H1 (cell line): ENCODE measurements around the gene CHCHD6. TPM values are rescaled to one million over a fixed set of nuclear protein-coding genes. Genes with fewer than 3 reads are reported as not detected.

ENCODE experiments used
- CTCF ChIA-PET: fragments of 300-600 bp; sonication (Branson Sonifier 250); formaldehyde crosslinking; loops from one replicate; lab custom pipeline; 2021; ENCODE audit not compliant: partially characterized antibody; lab: Charles Lee
- POLR2A ChIA-PET: fragments of 300-600 bp; sonication (Branson Sonifier 250); formaldehyde crosslinking; loops from one replicate; lab custom pipeline; 2021; ENCODE audit warnings: inconsistent platforms; ENCODE audit not compliant: partially characterized antibody; lab: Charles Lee
- DNase-seq, 2 experiments: peaks; one replicate each; pipeline versions ENCODE4 v3.0.0 to v3.0.0-alpha.2; 2010 to 2022; ENCODE audit warnings: low spot score in 2 of 2, low read depth in 1 of 2, mixed read lengths in 1 of 2
- FAIRE-seq: peaks from 2 replicates; lab custom pipeline; 2011; peaks lifted over from hg19 to GRCh38; lab: Jason Lieb, UNC
- H2AFZ ChIP-seq: 2 replicates; pipeline ENCODE4 v1.8.1; 2012; ENCODE audit warnings: low read length, inconsistent platforms
- H2AK5ac ChIP-seq: 2 replicates; pipeline ENCODE4 v1.6.1; 2013; ENCODE audit warnings: low read depth, low read length
- H2BK120ac ChIP-seq: replicated peaks from 2 replicates; pipeline ENCODE3; 2013; ENCODE audit warnings: low read depth, low read length, inconsistent platforms
- H2BK12ac ChIP-seq: 2 replicates; pipeline ENCODE4 v1.6.1; 2013; ENCODE audit warnings: low read depth, low read length
- H2BK15ac ChIP-seq: 2 replicates; pipeline ENCODE4 v1.6.1; 2013; ENCODE audit warnings: low read length
- H2BK20ac ChIP-seq: 2 replicates; pipeline ENCODE4 v1.6.1; 2013; ENCODE audit warnings: low read length
- H2BK5ac ChIP-seq: 2 replicates; pipeline ENCODE4 v1.6.1; 2013; ENCODE audit warnings: low read depth, low read length
- H3K14ac ChIP-seq: 2 replicates; pipeline ENCODE4 v1.6.1; 2013; ENCODE audit warnings: inconsistent platforms; ENCODE audit not compliant: insufficient read length
- H3K18ac ChIP-seq: 2 replicates; pipeline ENCODE4 v1.6.1; 2013; ENCODE audit warnings: low read length; ENCODE audit errors: extremely low read depth
- H3K23ac ChIP-seq: 2 replicates; pipeline ENCODE4 v1.6.1; 2013; ENCODE audit warnings: inconsistent platforms; ENCODE audit not compliant: insufficient read length
- H3K23me2 ChIP-seq: 2 replicates; pipeline ENCODE4 v1.6.1; 2013; ENCODE audit warnings: low read depth, low read length
- H3K27ac ChIP-seq: 2 replicates; pipeline ENCODE4 v1.6.1; 2011; ENCODE audit warnings: low read depth, low read length, inconsistent platforms
- H3K27me3 ChIP-seq, 4 experiments: replicated peaks in 1 of 4; 1 replicate in 1 of 4; 2 replicates in 3 of 4; pipeline versions ENCODE4 v1.6.1 to v1.8.1; 2011 to 2013; ENCODE audit warnings: low read length in 3 of 4, mild to moderate bottlenecking in 3 of 4, inconsistent platforms in 2 of 4, mixed read lengths in 2 of 4, moderate library complexity in 1 of 4; ENCODE audit not compliant: control insufficient read depth in 3 of 4, insufficient read depth in 3 of 4; ENCODE audit errors: extremely low read depth in 1 of 4
- H3K36me3 ChIP-seq, 4 experiments: 2 replicates each; pipeline versions ENCODE4 v1.6.1 to v1.8.1; 2011 to 2013; ENCODE audit warnings: mild to moderate bottlenecking in 4 of 4, low read length in 3 of 4, moderate library complexity in 2 of 4, control low read depth in 1 of 4, inconsistent platforms in 1 of 4; ENCODE audit not compliant: insufficient read depth in 4 of 4, control insufficient read depth in 2 of 4
- H3K4ac ChIP-seq: replicated peaks from 2 replicates; pipeline ENCODE3; 2013; ENCODE audit warnings: low read length, low read depth, mixed read lengths, inconsistent platforms; ENCODE audit not compliant: insufficient read length
- H3K4me1 ChIP-seq, 4 experiments: replicated peaks in 1 of 4; 1 replicate in 1 of 4; 2 replicates in 3 of 4; pipeline versions ENCODE4 v1.6.1 to v1.8.1; 2011 to 2013; ENCODE audit warnings: low read length in 3 of 4, inconsistent platforms in 2 of 4, mixed read lengths in 1 of 4; ENCODE audit not compliant: insufficient read depth in 4 of 4, control insufficient read depth in 3 of 4
- H3K4me2 ChIP-seq, 2 experiments: 2 replicates each; pipeline versions ENCODE4 v1.6.1 to v1.8.1; 2011 to 2013; ENCODE audit warnings: low read depth in 2 of 2, low read length in 2 of 2, control low read depth in 1 of 2, inconsistent platforms in 1 of 2, mild to moderate bottlenecking in 1 of 2; ENCODE audit not compliant: insufficient read depth in 1 of 2
- H3K4me3 ChIP-seq, 4 experiments: fragments of 200-600, 300-600 bp in 1 of 4; sonication (generic), shearing (Covaris generic), sonication (Bioruptor Twin) in 1 of 4; 2 replicates each; pipeline versions ENCODE4 v1.5.1 to v1.8.1; 2011 to 2016; ENCODE audit warnings: low read length in 4 of 4, low read depth in 3 of 4, control low read depth in 2 of 4, inconsistent platforms in 2 of 4, mild to moderate bottlenecking in 2 of 4, mixed read lengths in 1 of 4, moderate library complexity in 1 of 4; ENCODE audit not compliant: insufficient read depth in 2 of 4; ENCODE audit errors: extremely low read depth in 1 of 4
- H3K56ac ChIP-seq: replicated peaks from 2 replicates; pipeline ENCODE3; 2013; ENCODE audit warnings: low read depth, mild to moderate bottlenecking, mixed read lengths, low read length, inconsistent platforms; ENCODE audit not compliant: insufficient read length
- H3K79me1 ChIP-seq: 2 replicates; pipeline ENCODE4 v1.6.1; 2013; ENCODE audit warnings: low read depth, low read length, control low read depth
- H3K79me2 ChIP-seq, 2 experiments: 2 replicates each; pipeline versions ENCODE4 v1.6.1 to v1.8.1; 2012 to 2013; ENCODE audit warnings: low read length in 2 of 2, mild to moderate bottlenecking in 2 of 2, inconsistent platforms in 1 of 2; ENCODE audit not compliant: insufficient read depth in 2 of 2, control insufficient read depth in 1 of 2
- H3K9ac ChIP-seq, 4 experiments: replicated peaks in 1 of 4; 1 replicate in 1 of 4; 2 replicates in 3 of 4; pipeline versions ENCODE4 v1.6.1 to v1.8.1; 2011 to 2013; ENCODE audit warnings: low read depth in 3 of 4, low read length in 3 of 4, control low read depth in 2 of 4, mild to moderate bottlenecking in 2 of 4, moderate library complexity in 2 of 4, inconsistent platforms in 1 of 4; ENCODE audit errors: extremely low read depth in 1 of 4
- H3K9me3 ChIP-seq, 2 experiments: 2 replicates each; pipeline versions ENCODE4 v1.6.1 to v1.8.1; 2012 to 2013; ENCODE audit warnings: mild to moderate bottlenecking in 2 of 2, moderate library complexity in 2 of 2, control low read depth in 1 of 2, inconsistent platforms in 1 of 2, low read depth in 1 of 2, low read length in 1 of 2, mixed read lengths in 1 of 2; ENCODE audit not compliant: insufficient read depth in 2 of 2
- H4K20me1 ChIP-seq, 2 experiments: replicated peaks in 1 of 2; 2 replicates each; pipeline versions ENCODE3 to v1.8.1; 2011 to 2013; ENCODE audit warnings: inconsistent platforms in 2 of 2, low read length in 2 of 2, mild to moderate bottlenecking in 1 of 2; ENCODE audit not compliant: insufficient read depth in 2 of 2, control insufficient read depth in 1 of 2
- H4K5ac ChIP-seq: 2 replicates; pipeline ENCODE4 v1.6.1; 2013; ENCODE audit warnings: low read length, low read depth, mixed read lengths, inconsistent platforms; ENCODE audit not compliant: insufficient read length
- H4K8ac ChIP-seq: 2 replicates; pipeline ENCODE4 v1.8.0; 2013; ENCODE audit warnings: mild to moderate bottlenecking, moderate library complexity, low read length, inconsistent platforms; ENCODE audit not compliant: insufficient read depth; ENCODE audit errors: extremely low read depth
- H4K91ac ChIP-seq: replicated peaks from 2 replicates; pipeline ENCODE3; 2013; ENCODE audit warnings: low read length, mixed read lengths, inconsistent platforms; ENCODE audit not compliant: insufficient read length
- ATF2 ChIP-seq: IDR thresholded peaks from 2 replicates; pipeline ENCODE4 v1.6.1; 2012; ENCODE audit warnings: low read length, inconsistent platforms
- BCL11A ChIP-seq, 2 experiments: IDR thresholded peaks; one replicate each; pipeline ENCODE4 v1.6.1; 2011; ENCODE audit warnings: low read depth in 2 of 2, low read length in 2 of 2, mild to moderate bottlenecking in 2 of 2
- HDAC6 ChIP-seq: IDR thresholded peaks from one replicate; pipeline ENCODE4 v1.7.1; 2012; ENCODE audit warnings: low read depth, mild to moderate bottlenecking, inconsistent platforms, low read length, moderate library complexity
- JUN ChIP-seq: IDR thresholded peaks from 2 replicates; pipeline ENCODE4 v1.6.1; 2011; ENCODE audit warnings: low read depth, mild to moderate bottlenecking, improper control_type of control experiment, low read length
- JUND ChIP-seq: IDR thresholded peaks from 2 replicates; pipeline ENCODE4 v1.6.1; 2011; ENCODE audit warnings: mild to moderate bottlenecking, improper control_type of control experiment, low read length
- SIN3A ChIP-seq, 2 experiments: IDR thresholded peaks in 1 of 2; conservative IDR thresholded peaks in 1 of 2; 2 replicates each; pipeline ENCODE4 v1.6.1; 2011 to 2012; ENCODE audit warnings: low read length in 2 of 2, improper control_type of control experiment in 1 of 2, low read depth in 1 of 2, mild to moderate bottlenecking in 1 of 2
- WGBS, 2 experiments: shearing (Covaris generic) in 1 of 2; methylation state at CpG; one replicate each; pipeline versions ENCODE4 v1.1.6 to v1.1.7; 2013 to 2015; ENCODE audit warnings: low lambda C conversion rate in 2 of 2, mixed read lengths in 2 of 2, inconsistent platforms in 1 of 2, low coverage in 1 of 2, missing lambda C conversion rate in 1 of 2; ENCODE audit not compliant: insufficient replicate concordance in 2 of 2, insufficient coverage in 1 of 2, insufficient read length in 1 of 2; ENCODE audit errors: extremely low coverage in 1 of 2, missing lambda C conversion rate in 1 of 2; 5-methylcytosine and 5-hydroxymethylcytosine counted together
- polyA plus RNA-seq, 7 experiments: library from polyadenylated mRNA; depleted of rRNA in 3 of 7; stranded (reverse) in 5 of 7; unstranded in 2 of 7; fragments of >200 nt in 5 of 7; fragments of 200-250 nt in 2 of 7; gene quantifications; 1 replicate in 5 of 7; 2 replicates in 1 of 7; 4 replicates in 1 of 7; pipeline versions ENCODE4 v1.2.1 to v1.2.3, GENCODE V29; 2011 to 2013; ENCODE audit warnings: missing spikeins in 2 of 7, mixed read lengths in 2 of 7
- total RNA-seq: library from RNA; stranded (reverse); fragmentation: NEBNext Ultra II Directional; extraction: Animal tissue kit (Norgen Biotek cat#: 25700); gene quantifications from 2 replicates; pipeline ENCODE4 v1.2.1, GENCODE V29; 2021

The CHCHD6 gene
- total and polyA plus RNA-seq, 2 of the 8 experiments (the other 6 are each of a cell fraction or from before 2014, with no cell fraction given), result 32.4 to 37.6 TPM

GRCh38 chr3:126865736-126866135, 161.7 kb downstream of the CHCHD6 start:
- no peak overlapping the region for H2BK15ac ChIP-seq
- CTCF ChIA-PET, result no interaction called here
- no peak for TF ChIP-seq HDAC6
- no peak for TF ChIP-seq ATF2
- TF ChIP-seq JUN, result no peak
- no peak for TF ChIP-seq SIN3A (conservative IDR thresholded peaks at IDR 0.05 in 1 of 2, IDR thresholded peaks at IDR 0.05 in 1 of 2; ENCODE audit: low read depth in 1 of 2, low read length in 2 of 2)
- TF ChIP-seq JUND, result no peak
- TF ChIP-seq BCL11A (IDR thresholded peaks at IDR 0.05; ENCODE audit: low read depth in 2 of 2, low read length in 2 of 2), result no peak
- TF ChIP-seq, all 59 proteins: peak for 0
- Histone ChIP-seq H3K56ac (no peak overlapping the region), H3K4ac (no peak overlapping the region), H3K27ac (no peak overlapping the region), H2AFZ (no peak overlapping the region), H4K8ac (no peak overlapping the region), H3K9me3 (peaks cover 0 to 5% of the 10 kb centered on the region in 2 experiments; a peak in 2 of 4 replicates), H3K4me3 (no peak overlapping the region), H2BK5ac (no peak overlapping the region), H3K9ac (no peak overlapping the region), H4K5ac (no peak overlapping the region), H3K23ac (no peak overlapping the region), H4K91ac (no peak overlapping the region), H3K79me2 (no peaks in the 10 kb centered on the region), H4K20me1 (peaks cover 0 to 2% of the 10 kb centered on the region in 2 experiments), H3K14ac (no peak overlapping the region), H3K79me1 (no peaks in the 10 kb centered on the region; the same call in 1 of the 2 replicates), H3K23me2 (peaks cover 21% of the 10 kb centered on the region; the same call in 1 of the 2 replicates), H3K4me2 (no peak overlapping the region), H3K36me3 (peaks cover 0 to 5% (median 0%) of the 10 kb centered on the region in 4 experiments; a peak in 2 of 8 replicates), H3K27me3 (no peaks in the 10 kb centered on the region), H2AK5ac (no peak overlapping the region), H3K18ac (no peak overlapping the region), H2BK20ac (no peak overlapping the region), H3K4me1 (peaks cover 0 to 3% (median 0%) of the 10 kb centered on the region in 4 experiments; a peak in 1 of 7 replicates), H2BK12ac (no peak overlapping the region), H2BK120ac (no peak overlapping the region)
- POLR2A ChIA-PET, result interaction anchor here (0.8 to 1.0 kb wide), 2 partner anchors 14 to 33 kb away, joined by 4 read pairs; no protein-coding TSS in a partner anchor
- FAIRE-seq (no peak), DNase-seq (peak in 1 of 2 experiments; percentile 14)
- 100% methylated on average over 1 of the region's 1 CpG; no CpG with 5 or more reads in 1 of the 2 experiments for WGBS, 2 experiments
